Cerebellar nuclear complex (tissue), 1 donor: ENCODE measurements around the gene SEMA4D.

Experiments used
- DNase-seq, 2 experiments: peaks; one replicate each; lab custom pipeline; 2025; lab: John Stamatoyannopoulos, UW

Gene SEMA4D

GRCh38 chr9:89529243-89530035, 31.5 kb upstream of the SEMA4D start:
- DNase-seq: no peak

- DNase-seq: no peak
These were observed 30.6 kb upstream of the SEMA4D start for GRCh38 chr9:89528540-89528939.

GRCh38 chr9:89528131-89528530, 30.2 kb upstream of the SEMA4D start:
- no peak for DNase-seq

GRCh38 chr9:89527084-89527483, 29.2 kb upstream of the SEMA4D start:
- no peak for DNase-seq

- no peak for DNase-seq
These were observed 28.8 kb upstream of the SEMA4D start for GRCh38 chr9:89526667-89527066.

GRCh38 chr9:89525446-89526374, 27.8 kb upstream of the SEMA4D start:
- no peak for DNase-seq

GRCh38 chr9:89524963-89525362, 27.1 kb upstream of the SEMA4D start:
- DNase-seq: no peak

GRCh38 chr9:89523948-89524347, 26.0 kb upstream of the SEMA4D start:
- no peak for DNase-seq

GRCh38 chr9:89522959-89523285, 25.0 kb upstream of the SEMA4D start:
- no peak for DNase-seq

GRCh38 chr9:89522261-89522958, 24.5 kb upstream of the SEMA4D start:
- DNase-seq: no peak

- DNase-seq: no peak
These were observed 21.5 kb upstream of the SEMA4D start for GRCh38 chr9:89519366-89519805.

- no peak for DNase-seq
These were observed 20.8 kb upstream of the SEMA4D start for GRCh38 chr9:89518466-89519365.

- DNase-seq: peak; percentile 32 to 74
These were observed 17.5 kb upstream of the SEMA4D start for GRCh38 chr9:89515416-89515815.

- DNase-seq: no peak
These were observed 17.0 kb upstream of the SEMA4D start for GRCh38 chr9:89514956-89515355.

GRCh38 chr9:89514337-89514736, 16.4 kb upstream of the SEMA4D start:
- DNase-seq: no peak

GRCh38 chr9:89513837-89514236, 15.9 kb upstream of the SEMA4D start:
- peak in 1 of 2 experiments; percentile 65 for DNase-seq

GRCh38 chr9:89512382-89512781, 14.5 kb upstream of the SEMA4D start:
- no peak for DNase-seq

- no peak for DNase-seq
These were observed 11.2 kb upstream of the SEMA4D start for GRCh38 chr9:89508951-89509615.

- peak in 1 of 2 experiments; percentile 28 for DNase-seq
These were observed 8.0 kb upstream of the SEMA4D start for GRCh38 chr9:89505911-89506310.

- DNase-seq: no peak
These were observed 7.1 kb upstream of the SEMA4D start for GRCh38 chr9:89505048-89505447.

- DNase-seq: no peak
These were observed 4.8 kb upstream of the SEMA4D start for GRCh38 chr9:89502671-89503070.
